T-helper 1 cell treated with Interleukin-12 subunit alpha and Interleukin-12 subunit beta and Interleukin-4 antibody, amounts not matched to agents 30 ng/mL and 1 ng/mL, for 36 hours (primary cell): ENCODE results near the gene RGS19. TPM values are rescaled to one million over a fixed set of nuclear protein-coding genes. Genes with fewer than 3 reads are reported as not detected.

ENCODE experiments used
- intact Hi-C: fragments of 100-400 bp; cut with micrococcal nuclease; formaldehyde crosslinking; loops from one replicate; pipeline ENCODE4 v1.15.1; 2024
- total RNA-seq: library from RNA; stranded (reverse); gene quantifications from 2 replicates; pipeline ENCODE4 v1.2.3, GENCODE V29; 2022

The RGS19 gene
- total RNA-seq, 1 donor from 2014 or later = 99.2 TPM

DNA sequence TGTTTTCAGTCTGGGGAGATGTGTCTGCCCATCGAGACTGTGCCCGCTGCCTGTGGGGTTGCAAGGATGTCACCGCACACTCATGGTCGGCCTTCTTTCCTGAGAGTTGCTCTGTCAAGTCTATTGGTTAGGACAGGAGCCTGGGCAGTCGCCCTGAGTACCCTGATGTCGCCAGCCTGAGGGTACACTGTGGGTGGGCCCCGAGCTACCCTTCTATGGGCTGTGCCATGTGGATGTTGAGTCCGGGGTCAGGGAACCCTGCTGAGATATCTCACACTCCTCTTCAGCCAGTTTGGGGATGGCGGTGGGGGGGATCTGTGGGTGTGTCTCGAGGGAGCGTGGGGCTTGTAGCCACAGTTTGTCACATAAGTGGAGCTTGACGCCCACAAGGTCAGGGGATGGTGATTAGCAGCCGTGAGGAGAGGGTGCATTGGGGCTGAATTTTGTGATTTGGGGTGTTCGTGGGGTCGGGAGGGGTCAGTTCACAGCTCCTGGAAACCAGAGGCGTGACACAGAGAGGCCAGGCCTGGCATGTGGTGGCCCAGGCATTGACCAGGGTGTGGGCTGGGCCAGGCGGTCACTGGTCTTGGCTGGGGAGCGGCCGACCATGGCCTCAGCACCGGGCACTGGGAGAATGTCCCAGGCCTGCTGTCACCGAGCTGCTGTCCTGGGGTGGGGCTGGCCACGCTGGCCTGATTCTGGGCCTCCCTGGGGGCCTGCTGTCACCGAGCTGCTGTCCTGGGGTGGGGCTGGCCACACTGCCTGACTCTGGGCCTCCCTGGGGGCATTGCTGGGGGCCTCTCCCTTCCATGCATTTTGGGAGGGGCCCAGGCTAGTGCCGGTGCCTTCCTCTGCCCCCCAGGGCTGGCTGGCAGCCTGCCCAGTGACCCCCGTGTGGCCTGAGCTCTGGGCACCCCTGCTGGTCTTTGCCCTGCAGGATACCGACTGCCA, 29.7 kb upstream of the RGS19 start:
- intact Hi-C loops = no loop called here

DNA sequence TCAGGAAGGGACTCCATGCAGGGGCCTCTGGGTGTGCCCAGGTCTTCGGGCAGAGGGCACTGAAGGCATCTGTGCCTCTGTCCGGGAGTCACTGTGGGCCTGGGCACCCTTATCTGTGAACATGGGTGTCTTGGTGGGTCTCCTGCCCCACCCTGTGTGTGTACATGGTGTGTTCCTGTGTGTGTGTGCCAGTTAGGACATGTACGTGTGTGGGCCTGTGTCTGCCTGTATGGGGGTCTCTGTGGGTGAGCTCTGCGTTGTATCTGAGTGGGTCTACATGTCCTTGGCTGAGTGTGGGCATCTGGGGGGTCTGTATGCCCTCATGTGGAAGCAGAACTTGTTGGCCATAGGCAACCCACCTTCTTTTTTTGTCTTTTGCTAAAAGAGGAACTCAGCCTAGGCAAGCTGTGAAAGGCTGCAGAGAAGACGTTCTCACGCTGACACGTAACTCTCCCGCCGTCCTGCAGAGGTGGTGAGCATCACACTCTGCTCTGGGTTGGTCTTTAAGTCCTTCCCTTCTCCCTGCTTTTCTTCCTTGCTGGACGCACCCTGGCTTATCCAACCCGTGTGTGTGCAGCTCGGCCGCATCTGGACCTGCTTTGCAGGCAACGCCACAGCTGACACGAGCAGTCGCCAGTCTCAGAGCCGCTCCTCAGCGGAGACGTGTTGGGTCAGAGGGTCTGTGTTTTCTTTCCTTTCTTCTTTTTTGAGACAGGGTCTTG, 28.6 kb upstream of the RGS19 start:
- intact Hi-C loops = no loop called here

DNA sequence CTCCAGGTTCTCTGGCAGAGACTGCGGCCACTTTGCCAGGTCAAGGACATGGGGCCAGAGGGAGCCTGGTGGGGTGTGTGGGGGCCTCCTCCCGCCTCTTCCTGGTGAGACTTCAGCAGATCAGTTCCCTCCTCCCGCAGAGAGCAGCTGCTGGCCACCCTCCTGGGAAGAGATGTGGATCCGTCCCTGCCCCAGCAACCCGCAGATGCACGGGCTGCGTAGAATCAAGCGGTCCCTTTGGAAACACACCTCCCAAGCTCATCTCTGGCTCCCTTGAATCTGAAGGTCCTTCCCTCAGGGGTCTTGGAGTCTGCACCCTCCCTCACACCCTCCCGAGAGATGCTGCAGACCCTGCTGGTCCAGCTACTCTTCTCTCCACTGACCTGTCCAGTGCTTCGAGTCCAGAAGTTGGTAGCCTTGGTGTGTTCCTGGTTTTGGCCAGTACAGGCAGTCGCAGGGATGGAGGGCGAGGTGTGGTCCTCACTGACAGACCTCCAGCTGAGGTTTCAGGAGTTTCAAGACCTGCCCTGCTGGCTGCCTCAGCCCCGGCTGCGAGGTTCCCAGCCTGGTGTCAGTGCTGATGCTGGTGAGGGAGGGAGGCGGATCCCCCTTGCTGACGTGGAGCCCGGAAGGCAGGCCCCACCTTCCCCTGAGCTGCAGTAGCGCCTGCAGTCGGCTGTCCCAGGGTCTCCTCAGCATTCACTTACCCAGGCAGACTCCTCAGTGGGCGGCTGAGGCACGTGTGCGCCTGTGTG, 27.8 kb upstream of the RGS19 start, which contains the start of gene NPBWR2:
TSS of gene NPBWR2 (minus strand) at position 585 of the 755 bp plus-strand sequence. CDS start 734 bp downstream, outside the sequence.
- intact Hi-C loops = no loop called here

DNA sequence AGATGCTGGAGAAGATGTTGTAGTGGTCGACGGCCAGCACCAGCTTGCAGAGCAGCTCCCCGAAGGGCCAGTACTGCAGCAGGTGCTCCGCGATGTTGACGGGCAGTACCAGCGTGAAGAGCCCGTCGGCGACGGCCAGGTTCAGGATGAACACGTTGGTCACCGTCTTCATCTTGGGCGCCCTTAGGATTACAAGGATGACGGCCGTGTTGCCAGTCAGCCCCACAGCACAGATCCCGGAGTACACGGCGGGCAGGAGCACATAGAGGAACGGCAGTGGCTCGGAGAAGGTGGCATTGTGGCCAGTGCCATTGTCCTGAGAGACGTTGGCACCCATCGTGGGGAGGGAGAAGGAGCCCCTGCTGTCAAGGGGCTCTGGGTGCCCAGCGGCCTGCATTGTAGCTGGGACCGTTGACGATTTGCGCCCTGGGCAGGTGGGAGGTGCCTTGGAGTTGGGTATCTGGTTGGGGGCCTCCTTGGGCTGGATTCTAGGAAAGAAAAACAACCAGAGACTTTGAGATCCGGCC, 27.2 kb upstream of the RGS19 start:
- intact Hi-C loops = no loop called here

DNA sequence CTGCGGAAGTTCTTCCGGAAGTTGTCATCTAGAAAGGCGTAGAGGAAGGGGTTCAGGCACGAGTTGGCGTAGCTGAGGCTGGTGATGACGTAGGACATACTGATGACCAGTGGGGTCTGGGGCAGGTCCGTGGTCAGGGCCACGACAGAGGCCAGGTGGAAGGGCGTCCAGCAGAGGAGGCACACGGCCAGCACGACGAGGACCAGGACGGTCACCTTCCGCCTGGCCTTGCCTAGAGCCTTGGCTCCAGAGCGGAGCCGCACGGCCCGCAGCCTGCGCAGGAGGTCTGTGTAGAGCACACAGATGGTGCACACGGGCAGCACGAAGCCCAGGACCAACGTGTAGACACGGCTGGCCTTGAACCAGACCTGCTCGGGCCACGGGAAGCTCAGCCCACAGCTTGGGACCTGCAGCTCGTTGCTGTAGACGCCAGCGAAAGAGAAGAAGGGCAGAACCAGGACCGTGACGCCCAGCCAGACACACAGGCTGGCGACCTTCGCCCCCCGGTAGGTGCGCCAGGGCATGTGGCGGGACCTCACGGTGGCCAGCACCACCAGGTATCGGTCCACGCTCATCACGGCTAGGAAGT, 26.6 kb upstream of the RGS19 start:
- intact Hi-C loops = no loop called here

DNA sequence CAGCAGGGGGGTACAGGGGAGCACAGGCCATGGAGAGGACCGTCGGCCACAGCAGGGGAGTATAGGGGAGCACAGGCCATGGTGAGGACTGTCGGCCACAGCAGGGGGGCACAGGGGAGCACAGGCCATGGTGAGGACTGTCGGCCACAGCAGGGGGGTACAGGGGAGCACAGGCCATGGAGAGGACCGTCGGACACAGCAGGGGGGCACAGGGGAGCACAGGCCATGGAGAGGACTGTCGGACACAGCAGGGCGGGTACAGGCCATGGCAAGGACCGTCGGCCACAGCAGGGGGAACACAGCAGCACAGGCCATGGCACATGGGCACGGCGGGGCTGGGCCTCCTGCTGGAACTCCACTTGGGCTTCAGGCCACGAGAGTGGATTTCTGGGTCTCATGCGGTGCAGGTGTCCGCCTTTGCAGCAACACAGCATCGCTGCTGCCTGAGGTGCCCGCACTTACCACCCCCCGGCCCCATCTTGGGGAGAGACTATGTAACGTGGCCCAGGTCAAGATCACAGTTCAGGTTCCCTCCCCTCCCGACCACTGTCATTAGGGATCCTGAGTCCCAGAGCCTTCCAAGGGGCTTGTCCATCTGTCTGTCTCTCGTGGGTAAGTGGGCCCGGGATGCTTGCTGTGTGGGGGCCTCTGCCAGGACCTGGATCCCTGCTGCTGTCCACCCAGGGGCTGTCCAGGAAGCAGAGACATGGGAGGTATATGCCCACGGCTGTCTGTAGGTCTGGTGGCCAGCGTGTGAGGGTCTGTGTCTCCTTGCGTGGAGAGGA, 25.5 kb upstream of the RGS19 start:
- intact Hi-C loops = no loop called here

DNA sequence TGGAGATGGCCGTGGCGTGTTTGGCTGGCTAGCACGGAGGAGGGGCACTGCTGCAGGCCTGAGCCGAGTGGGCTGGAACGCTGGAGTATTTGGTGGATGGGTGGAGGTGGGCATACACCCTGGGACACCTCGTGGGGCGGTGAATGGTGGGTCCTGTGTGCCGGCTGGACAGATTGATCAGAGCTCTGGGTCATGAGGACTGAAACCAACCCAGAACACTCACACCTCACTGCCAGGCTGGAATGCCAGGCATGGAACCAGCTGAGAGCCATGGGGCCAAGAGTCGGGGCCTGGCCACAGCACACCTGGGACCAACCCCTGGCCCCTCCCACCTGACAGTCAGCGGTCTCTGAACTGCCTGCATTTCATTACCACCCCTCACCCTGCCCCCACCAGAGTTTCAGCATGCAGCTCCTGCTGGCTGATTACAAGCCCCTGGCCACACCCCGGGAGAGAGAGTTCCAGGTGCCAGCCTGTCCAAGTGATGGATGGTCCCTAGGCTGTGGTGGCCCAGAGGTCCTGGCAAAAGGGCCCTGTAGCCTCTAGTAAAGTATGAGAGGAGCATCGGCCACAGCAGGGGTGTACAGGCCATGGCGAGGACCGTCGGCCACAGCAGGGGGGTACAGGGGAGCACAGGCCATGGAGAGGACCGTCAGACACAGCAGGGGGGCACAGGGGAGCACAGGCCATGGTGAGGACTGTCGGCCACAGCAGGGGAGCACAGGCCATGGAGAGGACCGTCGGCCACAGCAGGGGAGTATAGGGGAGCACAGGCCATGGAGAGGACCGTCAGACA, 24.8 kb upstream of the RGS19 start:
- intact Hi-C loops = loop anchor here (2.0 kb wide), 1 partner anchor 21 kb away; no protein-coding TSS in a partner anchor

DNA sequence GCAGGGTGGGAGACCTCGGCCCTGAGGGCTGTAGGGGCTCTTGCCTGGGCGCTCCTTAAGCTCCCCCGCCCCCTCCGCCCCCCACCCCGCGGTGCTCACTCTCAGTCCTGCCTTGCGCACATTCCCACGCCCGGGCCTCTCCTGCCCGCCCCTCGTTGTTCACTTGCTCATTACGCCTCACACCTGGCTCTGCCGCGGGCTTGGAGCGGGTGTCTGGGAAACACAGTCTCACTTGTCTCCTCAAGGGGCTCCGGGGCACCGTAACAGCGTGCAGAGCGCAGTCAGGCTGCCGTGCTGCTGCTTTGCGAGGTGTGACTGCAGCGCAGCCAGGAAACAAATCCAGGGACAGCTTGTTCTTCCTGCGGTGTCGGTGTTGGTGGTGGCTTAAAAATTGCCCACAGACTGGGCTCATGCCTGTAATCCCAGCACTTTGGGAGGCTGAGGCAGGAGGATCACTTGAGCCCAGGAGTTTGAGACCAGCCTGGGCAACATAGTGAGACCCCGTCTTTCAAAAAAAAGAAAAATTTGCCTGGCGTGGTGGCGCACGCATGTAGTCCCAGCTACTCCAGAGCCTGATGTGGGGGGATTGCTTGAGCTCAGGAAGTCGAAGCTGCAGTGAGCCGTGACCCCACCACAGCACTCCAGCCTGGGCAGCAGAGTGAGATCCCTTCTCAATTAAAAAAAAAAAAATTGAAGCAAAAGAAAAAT, 23.5 kb upstream of the RGS19 start:
- intact Hi-C loops = loop anchor here (1.0 to 2.0 kb wide), 2 partner anchors 18 to 20 kb away; no protein-coding TSS in a partner anchor

DNA sequence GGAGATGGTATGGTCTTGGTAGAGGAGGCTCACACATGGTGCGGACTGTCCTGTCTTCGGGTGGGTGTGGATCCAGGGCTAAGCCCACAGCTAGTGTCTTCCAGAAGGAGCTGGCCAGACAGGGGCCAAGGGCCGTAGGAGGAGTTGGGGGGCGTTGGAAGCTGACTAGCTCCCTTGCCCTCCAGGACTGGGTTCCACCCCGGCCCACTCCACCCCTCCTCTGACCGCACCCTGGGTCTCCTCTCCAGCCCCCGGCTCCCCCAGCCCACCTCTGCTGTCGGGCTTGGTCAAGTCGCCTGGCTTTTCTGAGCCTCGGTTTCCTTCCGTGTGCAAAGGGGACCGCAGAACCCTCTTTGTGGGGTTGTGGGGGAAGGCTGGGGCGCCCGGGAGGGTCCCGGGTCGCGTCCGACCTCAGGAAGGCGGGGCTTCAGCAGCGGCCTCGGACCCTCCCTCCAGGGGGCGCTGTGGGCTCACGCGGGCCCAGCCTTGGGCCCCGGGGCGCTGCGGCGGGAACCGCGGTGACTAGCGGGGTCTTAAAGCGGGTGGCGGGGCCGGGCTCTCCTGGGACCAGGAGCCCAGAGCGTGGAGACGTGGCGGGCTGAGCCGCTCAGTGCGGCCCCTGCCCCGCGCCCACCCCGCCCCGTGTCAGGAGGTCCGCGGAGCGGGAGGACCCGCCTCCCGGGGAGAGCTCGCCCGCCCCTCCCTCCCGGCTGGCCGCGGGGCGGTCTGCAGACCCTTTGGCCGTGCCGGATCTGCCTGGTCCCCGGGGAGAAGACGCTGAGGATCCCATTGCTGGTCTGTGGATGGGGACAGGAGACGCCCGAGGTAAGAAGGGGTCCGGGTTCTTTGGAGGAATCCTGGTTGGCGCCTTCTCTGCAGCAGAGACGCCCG, 22.7 kb upstream of the RGS19 start:
- intact Hi-C loops = loop anchor here (1.0 to 2.0 kb wide), 2 partner anchors 18 to 19 kb away; no protein-coding TSS in a partner anchor

DNA sequence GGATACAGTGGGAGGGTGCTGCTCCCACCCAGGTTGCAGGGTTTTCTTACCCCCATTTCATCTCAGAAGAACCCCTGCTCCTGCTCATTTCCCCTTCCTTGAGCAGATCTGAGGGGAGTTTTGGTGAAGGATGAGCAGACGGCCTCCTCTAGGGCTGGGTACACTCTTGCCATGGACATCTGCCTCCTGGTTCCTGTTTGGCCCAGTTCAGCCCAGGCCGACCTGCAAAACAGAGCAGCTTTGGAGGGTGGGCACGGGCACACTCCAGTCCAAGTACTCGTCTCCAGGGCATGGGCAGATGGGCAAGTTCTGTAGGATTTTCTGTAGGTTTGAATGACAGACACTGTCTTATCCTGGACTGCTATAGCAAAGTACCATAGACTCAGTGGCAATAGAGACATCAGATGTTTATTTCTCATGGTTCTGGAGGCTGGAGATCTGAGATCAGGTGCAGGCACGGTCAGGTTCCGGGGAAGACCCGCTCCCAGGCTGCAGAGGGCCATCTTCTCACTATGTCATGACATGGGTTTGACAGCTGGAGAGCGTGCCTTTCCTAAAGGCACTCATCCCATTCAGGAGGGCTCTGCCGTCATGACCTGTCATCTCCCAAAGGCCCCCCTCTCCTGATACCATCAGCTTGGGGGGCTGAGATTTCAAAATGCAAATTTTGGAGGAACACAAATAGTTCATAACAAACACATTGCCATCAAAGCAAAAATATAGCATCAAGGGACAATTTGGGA, 21.8 kb upstream of the RGS19 start:
- intact Hi-C loops = no loop called here

DNA sequence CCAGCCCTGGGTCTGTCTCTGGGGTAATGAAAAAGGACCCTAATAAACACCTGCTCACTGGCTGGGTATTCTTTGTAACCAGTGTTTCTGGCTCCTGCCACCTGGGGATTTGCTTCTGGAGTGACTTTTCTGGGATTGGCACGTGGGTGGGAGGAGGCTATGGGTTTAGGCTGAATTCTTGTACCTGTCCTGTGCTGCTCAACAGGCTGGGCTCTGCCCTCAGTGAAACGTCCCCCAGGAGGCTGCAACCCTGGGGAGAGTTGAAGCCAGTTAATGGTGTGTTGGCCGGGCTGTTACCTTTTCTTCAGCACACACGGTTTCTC, 21.2 kb upstream of the RGS19 start:
- intact Hi-C loops = no loop called here

DNA sequence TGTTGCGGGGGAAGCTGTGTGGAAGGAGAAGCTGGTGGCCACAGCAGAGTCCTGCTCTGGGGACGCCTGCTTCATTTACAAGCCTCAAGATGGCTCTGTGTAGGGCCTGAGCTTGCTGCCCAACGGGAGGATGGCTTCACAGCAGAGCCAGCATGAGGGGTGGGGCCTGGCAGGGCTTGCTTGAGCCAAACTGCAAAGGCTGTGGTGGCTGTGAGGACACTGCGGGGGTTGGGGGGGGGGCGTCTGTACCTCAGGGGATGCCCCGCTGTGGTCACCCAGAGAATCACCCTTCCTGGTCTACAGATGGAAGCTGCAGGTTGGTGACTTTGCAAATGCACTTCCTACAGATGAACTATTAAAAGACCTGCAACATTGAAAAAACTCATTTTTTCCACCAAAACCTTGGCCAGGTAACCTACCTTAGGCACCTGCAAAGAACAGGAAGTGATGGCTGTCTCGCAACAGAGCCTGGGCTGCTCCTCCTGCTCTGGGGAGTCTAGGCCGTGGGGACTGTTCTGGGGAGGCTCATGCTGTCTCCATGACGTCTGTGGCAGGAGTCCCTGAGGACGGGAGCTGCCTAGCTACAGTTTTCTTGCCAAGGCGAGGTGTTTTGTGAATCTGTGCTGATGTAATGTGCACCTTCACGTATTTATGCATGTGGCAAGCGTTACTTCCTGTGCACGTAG, 20.7 kb upstream of the RGS19 start:
- intact Hi-C loops = no loop called here

DNA sequence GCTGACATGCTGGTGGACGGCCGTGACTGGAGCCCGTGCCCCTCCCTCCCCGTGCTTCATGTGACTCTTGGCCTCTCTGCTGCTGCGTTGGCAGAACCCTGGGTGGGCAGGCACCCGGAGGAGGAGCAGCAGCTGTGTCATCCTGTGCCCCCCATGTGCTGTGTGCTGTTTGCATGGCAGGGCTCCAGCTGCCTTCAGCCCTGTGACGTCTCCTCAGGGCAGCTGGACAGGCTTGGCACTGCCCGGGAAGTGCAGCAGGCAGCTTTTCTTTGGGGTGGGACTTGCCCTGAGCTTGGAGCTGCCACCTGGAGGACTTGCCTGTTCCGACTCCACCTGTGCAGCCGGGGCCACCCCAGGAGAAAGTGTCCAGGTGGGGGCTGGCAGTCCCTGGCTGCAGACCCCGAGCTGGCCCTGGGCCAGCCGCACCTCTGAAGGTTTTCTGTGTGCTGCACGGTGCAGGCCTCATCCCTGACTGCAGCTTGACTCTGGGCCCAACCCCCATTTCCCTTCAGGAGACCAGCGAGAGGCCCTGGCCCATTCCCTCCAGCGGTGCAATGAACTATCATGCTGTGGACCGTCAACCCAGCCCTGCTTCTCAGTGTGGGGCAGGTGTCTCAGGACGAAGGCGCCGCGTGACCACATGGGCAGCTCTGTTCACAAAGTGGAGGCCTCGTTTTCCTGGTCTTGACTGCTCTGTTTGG, 19.9 kb upstream of the RGS19 start:
- intact Hi-C loops = no loop called here

DNA sequence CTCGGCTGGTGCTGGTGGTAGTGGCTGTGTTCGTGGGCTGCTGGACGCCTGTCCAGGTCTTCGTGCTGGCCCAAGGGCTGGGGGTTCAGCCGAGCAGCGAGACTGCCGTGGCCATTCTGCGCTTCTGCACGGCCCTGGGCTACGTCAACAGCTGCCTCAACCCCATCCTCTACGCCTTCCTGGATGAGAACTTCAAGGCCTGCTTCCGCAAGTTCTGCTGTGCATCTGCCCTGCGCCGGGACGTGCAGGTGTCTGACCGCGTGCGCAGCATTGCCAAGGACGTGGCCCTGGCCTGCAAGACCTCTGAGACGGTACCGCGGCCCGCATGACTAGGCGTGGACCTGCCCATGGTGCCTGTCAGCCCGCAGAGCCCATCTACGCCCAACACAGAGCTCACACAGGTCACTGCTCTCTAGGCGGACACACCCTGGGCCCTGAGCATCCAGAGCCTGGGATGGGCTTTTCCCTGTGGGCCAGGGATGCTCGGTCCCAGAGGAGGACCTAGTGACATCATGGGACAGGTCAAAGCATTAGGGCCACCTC, 19.2 kb upstream of the RGS19 start:
- intact Hi-C loops = no loop called here

DNA sequence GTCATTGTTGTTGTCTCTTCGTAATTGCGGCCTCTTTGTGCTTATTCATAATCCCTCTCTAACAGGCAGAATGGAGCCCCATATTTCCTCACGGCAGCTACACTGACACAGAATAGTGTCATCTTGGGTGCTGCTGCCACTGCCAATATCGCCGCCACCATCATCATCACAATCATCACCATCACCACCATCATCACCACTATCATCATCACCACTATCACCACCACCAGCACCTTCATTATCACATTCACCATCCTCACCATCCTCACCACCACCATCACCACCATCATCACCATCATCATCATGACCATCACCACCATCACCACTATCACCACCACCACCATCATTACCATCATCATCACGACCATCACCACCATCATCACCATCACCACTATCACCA, 17.2 kb upstream of the RGS19 start:
- intact Hi-C loops = no loop called here
